HepG2 (cell line): ENCODE measurements around the gene IQCE. TPM values are rescaled to one million over a fixed set of nuclear protein-coding genes. Genes with fewer than 3 reads are reported as not detected.

Experiments used
- FOXP4 ChIP-seq: sonication (generic); formaldehyde crosslinking; IDR thresholded peaks from 2 replicates; pipeline ENCODE4 v1.4.0; 2020; ENCODE audit warnings: missing genetic modification reagents
- HMG20B ChIP-seq: conservative IDR thresholded peaks from 2 replicates; pipeline ENCODE4 v1.6.1; 2016; ENCODE audit warnings: missing genetic modification reagents, missing compliant biosample characterization
- IKZF5 ChIP-seq: IDR thresholded peaks from 2 replicates; pipeline ENCODE4 v1.6.1; 2018; ENCODE audit warnings: missing genetic modification reagents, mild to moderate bottlenecking, missing compliant biosample characterization
- MXI1 ChIP-seq: IDR thresholded peaks from 3 replicates; pipeline ENCODE4 v1.6.1; 2012; ENCODE audit warnings: low read depth, low read length, inconsistent platforms, borderline replicate concordance
- NR0B2 ChIP-seq: sonication (generic); formaldehyde crosslinking; IDR thresholded peaks from 2 replicates; pipeline ENCODE4 v1.4.0; 2020; ENCODE audit warnings: mild to moderate bottlenecking, missing genetic modification reagents
- NR2F1 ChIP-seq, 2 experiments: fragments of 450-650 bp in 1 of 2; formaldehyde crosslinking in 1 of 2; IDR thresholded peaks; 2 replicates each; pipeline versions ENCODE4 v1.5.0 to v1.6.1; 2016 to 2020; ENCODE audit warnings: mild to moderate bottlenecking in 1 of 2, missing compliant biosample characterization in 1 of 2, missing genetic modification reagents in 1 of 2, moderate library complexity in 1 of 2
- PAX8 ChIP-seq: sonication (generic); formaldehyde crosslinking; IDR thresholded peaks from 2 replicates; pipeline ENCODE4 v1.8.0; 2022; ENCODE audit warnings: mild to moderate bottlenecking, missing genetic modification reagents, borderline replicate concordance
- RARA ChIP-seq: IDR thresholded peaks from 2 replicates; pipeline ENCODE4 v1.6.1; 2016; ENCODE audit warnings: missing genetic modification reagents, missing compliant biosample characterization
- SMYD3 ChIP-seq: sonication (generic); formaldehyde crosslinking; IDR thresholded peaks from 2 replicates; pipeline ENCODE4 v1.8.1; 2023; ENCODE audit warnings: mild to moderate bottlenecking, missing genetic modification reagents
- SOX13 ChIP-seq, 3 experiments: fragments of 450-650 bp in 1 of 3; sonication (generic) in 1 of 3; formaldehyde crosslinking in 1 of 3; IDR thresholded peaks in 2 of 3; conservative IDR thresholded peaks in 1 of 3; 2 replicates each; pipeline versions ENCODE4 v1.5.0 to v1.6.1; 2016 to 2020; ENCODE audit warnings: antibody characterized with exemption in 1 of 3, mild to moderate bottlenecking in 1 of 3, missing compliant biosample characterization in 1 of 3, missing genetic modification reagents in 1 of 3, moderate library complexity in 1 of 3
- TFAP4 ChIP-seq: sonication (generic); IDR thresholded peaks from 2 replicates; pipeline ENCODE4 v1.6.1; 2016; ENCODE audit warnings: low read depth, borderline replicate concordance
- TP53 ChIP-seq: sonication (generic); formaldehyde crosslinking; conservative IDR thresholded peaks from 2 replicates; pipeline ENCODE4 v1.4.0; 2020; ENCODE audit warnings: missing genetic modification reagents
- ZBTB20 ChIP-seq: sonication (generic); formaldehyde crosslinking; IDR thresholded peaks from 2 replicates; pipeline ENCODE4 v1.8.1; 2023; ENCODE audit warnings: missing genetic modification reagents, low read depth, mild to moderate bottlenecking, borderline replicate concordance
- ZBTB46 ChIP-seq: sonication (generic); formaldehyde crosslinking; IDR thresholded peaks from 2 replicates; pipeline ENCODE4 v1.4.0; 2020; ENCODE audit warnings: mild to moderate bottlenecking, missing genetic modification reagents, borderline replicate concordance
- ZFP37 ChIP-seq: sonication (generic); formaldehyde crosslinking; IDR thresholded peaks from 2 replicates; pipeline ENCODE4 v1.4.0; 2020; ENCODE audit warnings: missing genetic modification reagents, borderline replicate concordance
- ZNF501 ChIP-seq: sonication (generic); formaldehyde crosslinking; IDR thresholded peaks from 2 replicates; pipeline ENCODE4 v1.5.1; 2020; ENCODE audit warnings: mild to moderate bottlenecking, moderate library complexity, missing genetic modification reagents
- polyA plus RNA-seq, 8 experiments: library from polyadenylated mRNA; depleted of rRNA in 3 of 8; stranded (reverse) in 7 of 8; unstranded in 1 of 8; fragments of >200 nt; fragmentation: Illumina TruSeq in 4 of 8; extraction: Trizol in 4 of 8; gene quantifications; 2 replicates each; pipeline versions ENCODE4 v1.2.1 to v1.2.3, GENCODE V29; 2011 to 2016; ENCODE audit warnings: low read depth in 4 of 8, missing spikeins in 1 of 8, mixed read lengths in 1 of 8; ENCODE audit not compliant: insufficient read depth in 1 of 8
- total RNA-seq, 5 experiments: library from RNA; depleted of rRNA; stranded (reverse); fragments of >200 nt; fragmentation: Illumina TruSeq; extraction: Trizol; gene quantifications; 2 replicates each; pipeline ENCODE4 v1.2.3, GENCODE V29; 2016; ENCODE audit warnings: low read depth in 1 of 5

IQCE gene
- total and polyA plus RNA-seq, 2 of the 13 experiments (the other 11 are each of a cell fraction or from before 2014, with no cell fraction given): 1.5 to 2.5 TPM

- TF ChIP-seq ZBTB46 (CRISPR knock-in tag): no peak
- TF ChIP-seq TFAP4: peak; percentile 84
- TF ChIP-seq IKZF5: 0 out of 2 replicates have a peak, but pooled peaks have one; percentile 28
- TF ChIP-seq HMG20B: peak; percentile 93
- peak; percentile 29; the same call in 1 of the 2 replicates for TF ChIP-seq ZFP37 (CRISPR knock-in tag)
- no peak for TF ChIP-seq TP53 (CRISPR knock-in tag)
- TF ChIP-seq NR2F1 (CRISPR knock-in tag; IDR thresholded peaks at IDR 0.05): peak in 1 of 2 experiments; percentile 21; a peak in 1 of 4 replicates
- peak; percentile 76 for TF ChIP-seq RARA (CRISPR knock-in tag)
- peak; percentile 19; the same call in 1 of the 2 replicates for TF ChIP-seq SOX13 (IDR thresholded peaks at IDR 0.05)
- peak in 1 of 2 experiments; percentile 56; a peak in 2 of 4 replicates for TF ChIP-seq SOX13 (CRISPR knock-in tag; conservative IDR thresholded peaks at IDR 0.05 in 1 of 2, IDR thresholded peaks at IDR 0.05 in 1 of 2)
- TF ChIP-seq FOXP4: peak; percentile 86
- no peak for TF ChIP-seq NR0B2 (CRISPR knock-in tag)
- TF ChIP-seq PAX8 (CRISPR knock-in tag): no peak
- TF ChIP-seq ZBTB20 (CRISPR knock-in tag): no peak
- TF ChIP-seq MXI1: no peak
- TF ChIP-seq SMYD3 (CRISPR knock-in tag): 0 out of 2 replicates have a peak, but pooled peaks have one; percentile 47
- 0 out of 2 replicates have a peak, but pooled peaks have one; percentile 50 for TF ChIP-seq ZNF501 (CRISPR knock-in tag)
Measured at GRCh38 chr7:2510909-2511768, 47.6 kb upstream of the IQCE start (continued).
